AG09309 (cell line): ENCODE measurements around the gene ADPRH.
"Not testable (repeated sequence)": the region's sequence is repeated elsewhere in the genome, so short reads cannot be mapped to it uniquely, and the experiment has no call there.

Experiments
- DNase-seq: peaks from one replicate; pipeline ENCODE4 v3.0.0-alpha.2; 2010; ENCODE audit warnings: low read depth
- H3K4me3 ChIP-seq: 2 replicates; pipeline ENCODE4 v1.5.1; 2011; ENCODE audit warnings: mild to moderate bottlenecking, low read depth, low read length, moderate library complexity; ENCODE audit not compliant: control insufficient read depth
- TF ChIP-seq, protein P1 (sequence below): IDR thresholded peaks from 2 replicates; pipeline ENCODE4 v1.5.1; 2011; ENCODE audit warnings: mild to moderate bottlenecking, low read depth, low read length, inconsistent platforms; ENCODE audit not compliant: insufficient read depth, control insufficient read depth; ENCODE audit errors: missing control alignments

The ADPRH gene

DNA sequence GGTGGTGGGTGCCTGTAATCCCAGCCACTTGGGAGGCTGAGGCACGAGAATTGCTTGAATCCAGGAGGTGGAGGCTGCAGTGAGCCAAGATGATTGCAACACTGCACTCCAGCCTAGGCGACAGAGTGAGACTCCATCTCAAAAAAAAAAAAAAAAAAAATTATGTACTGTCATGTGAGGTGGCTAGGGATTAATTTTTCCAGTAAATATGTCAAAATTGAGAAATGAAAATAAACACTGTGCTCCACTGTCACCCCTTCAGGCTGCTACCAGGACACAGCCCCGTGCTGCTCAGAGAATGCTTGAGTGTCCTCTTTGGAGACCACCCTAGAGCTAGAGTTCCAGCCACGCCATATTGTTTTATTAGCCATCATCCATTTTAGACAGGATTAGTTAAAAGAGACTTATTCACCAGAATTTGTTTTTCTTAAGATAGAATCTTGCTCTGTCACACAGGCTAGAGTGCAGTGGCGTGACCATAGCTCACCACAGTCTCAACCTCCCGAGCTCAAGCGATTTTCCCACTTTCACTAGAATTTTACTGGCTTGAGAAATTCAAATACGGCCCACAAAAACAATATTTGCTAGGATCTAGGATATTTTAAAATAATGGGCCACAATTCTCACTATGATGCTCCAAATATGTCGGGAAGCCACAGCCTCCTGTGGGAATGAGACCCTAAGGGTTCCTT is 20.5 kb upstream of the ADPRH start:
- TF ChIP-seq, protein P1, sequence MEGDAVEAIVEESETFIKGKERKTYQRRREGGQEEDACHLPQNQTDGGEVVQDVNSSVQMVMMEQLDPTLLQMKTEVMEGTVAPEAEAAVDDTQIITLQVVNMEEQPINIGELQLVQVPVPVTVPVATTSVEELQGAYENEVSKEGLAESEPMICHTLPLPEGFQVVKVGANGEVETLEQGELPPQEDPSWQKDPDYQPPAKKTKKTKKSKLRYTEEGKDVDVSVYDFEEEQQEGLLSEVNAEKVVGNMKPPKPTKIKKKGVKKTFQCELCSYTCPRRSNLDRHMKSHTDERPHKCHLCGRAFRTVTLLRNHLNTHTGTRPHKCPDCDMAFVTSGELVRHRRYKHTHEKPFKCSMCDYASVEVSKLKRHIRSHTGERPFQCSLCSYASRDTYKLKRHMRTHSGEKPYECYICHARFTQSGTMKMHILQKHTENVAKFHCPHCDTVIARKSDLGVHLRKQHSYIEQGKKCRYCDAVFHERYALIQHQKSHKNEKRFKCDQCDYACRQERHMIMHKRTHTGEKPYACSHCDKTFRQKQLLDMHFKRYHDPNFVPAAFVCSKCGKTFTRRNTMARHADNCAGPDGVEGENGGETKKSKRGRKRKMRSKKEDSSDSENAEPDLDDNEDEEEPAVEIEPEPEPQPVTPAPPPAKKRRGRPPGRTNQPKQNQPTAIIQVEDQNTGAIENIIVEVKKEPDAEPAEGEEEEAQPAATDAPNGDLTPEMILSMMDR = no peak
- DNase-seq = no peak
- H3K4me3 ChIP-seq = no peak overlapping the region

DNA sequence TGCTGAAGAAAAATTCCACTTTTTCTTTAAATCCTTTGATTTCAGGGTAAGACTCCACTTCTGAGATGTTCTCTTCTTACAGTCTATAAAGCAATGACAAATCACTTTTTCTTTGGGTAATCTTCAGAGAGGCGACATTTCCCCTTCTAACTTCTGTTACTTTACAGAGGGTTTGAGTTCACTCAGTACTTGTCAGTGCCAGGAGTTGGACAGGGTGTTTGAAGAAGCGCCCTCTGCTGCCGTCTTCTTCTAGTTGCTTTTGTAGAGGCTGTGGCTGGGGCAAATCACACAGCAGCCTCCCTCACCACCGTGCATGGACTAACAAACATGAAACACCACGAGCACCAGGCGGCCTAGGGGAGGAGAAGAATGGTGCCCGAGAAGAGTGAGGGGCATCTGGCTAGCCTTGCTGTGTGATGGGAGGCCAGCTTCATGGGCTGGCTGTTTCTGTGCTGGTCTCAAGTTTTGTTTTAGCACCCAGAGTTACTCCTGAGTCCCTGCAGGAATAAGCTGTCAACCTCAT is 19.8 kb upstream of the ADPRH start, which contains the start of gene CD80:
CD80 (minus strand) TSS at position 174 of the 523 bp plus-strand sequence. CDS start 1,886 bp downstream, outside the sequence.
- peak; percentile 7 for DNase-seq
- TF ChIP-seq, protein P1 = peak; percentile 51
- no peak within 1 kb of the TSS for H3K4me3 ChIP-seq

DNA sequence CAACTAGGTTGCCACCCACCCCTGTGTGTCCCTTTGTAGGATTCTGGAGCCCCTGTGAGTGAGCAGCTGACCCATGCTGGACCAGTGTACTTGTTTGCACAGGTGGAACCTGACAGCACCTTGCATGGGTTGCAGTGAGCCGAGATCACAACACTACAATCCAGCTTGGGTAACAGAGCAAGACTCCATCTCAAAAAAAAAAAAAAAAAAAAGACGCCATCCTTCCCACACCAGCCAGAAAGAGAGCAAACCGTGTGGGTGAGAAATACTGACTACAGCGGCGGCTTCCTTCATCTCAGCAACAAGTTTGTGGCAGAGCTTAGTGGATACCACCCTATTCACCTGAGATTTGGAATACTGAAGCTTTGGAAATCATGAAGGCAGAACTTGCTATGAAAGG is 19.1 kb upstream of the ADPRH start:
- H3K4me3 ChIP-seq = no peak overlapping the region
- TF ChIP-seq, protein P1 = no peak
- no peak for DNase-seq

DNA sequence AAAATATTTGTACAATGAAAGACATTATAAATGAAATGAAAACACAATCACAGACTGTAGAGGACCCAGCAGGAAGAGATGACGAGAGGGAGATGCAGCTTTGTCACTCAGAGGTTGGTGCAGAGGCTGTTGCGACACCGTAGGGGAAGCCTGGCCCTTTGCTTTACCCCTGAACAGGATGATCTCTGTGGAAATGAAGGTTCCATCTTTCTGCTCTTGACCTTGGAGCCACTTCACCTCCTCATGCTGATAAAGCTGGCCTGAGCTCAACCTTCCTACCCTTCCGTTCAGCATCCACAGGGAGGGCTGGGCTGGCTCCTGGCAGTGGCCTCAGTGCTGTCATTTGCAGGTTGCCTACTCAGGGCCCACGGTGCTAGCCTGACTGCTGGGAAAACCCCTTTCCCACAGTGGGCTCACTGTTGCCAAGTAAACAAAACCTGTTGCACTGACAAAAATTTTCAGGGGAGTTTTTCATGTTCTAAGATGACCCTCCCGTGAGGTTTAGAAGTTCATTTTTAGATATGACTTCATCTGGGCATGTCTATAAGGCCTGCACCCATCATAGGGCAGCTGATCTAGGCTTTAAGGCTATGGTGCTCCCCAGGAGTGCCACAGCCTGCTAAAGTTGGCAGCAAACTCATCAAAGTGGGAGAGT is 16.9 kb upstream of the ADPRH start:
- DNase-seq = no peak
- no peak overlapping the region for H3K4me3 ChIP-seq
- TF ChIP-seq, protein P1 = no peak

DNA sequence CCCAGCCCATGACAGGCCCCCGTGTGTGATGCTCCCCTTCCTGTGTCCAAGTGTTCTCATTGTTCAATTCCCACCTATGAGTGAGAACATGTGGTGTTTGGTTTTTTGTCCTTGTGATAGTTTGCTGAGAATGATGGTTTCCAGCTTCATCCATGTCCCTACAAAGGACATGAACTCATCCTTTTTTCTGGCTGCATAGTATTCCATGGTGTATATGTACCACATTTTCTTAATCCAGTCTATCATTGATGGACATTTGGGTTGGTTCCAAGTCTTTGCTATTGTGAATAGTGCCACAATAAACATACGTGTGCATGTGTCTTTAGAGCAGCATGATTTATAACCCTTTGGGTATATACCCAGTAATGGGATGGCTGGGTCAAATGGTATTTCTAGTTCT is 16.0 kb upstream of the ADPRH start:
- H3K4me3 ChIP-seq, DNase-seq: not testable (repeated sequence)

DNA sequence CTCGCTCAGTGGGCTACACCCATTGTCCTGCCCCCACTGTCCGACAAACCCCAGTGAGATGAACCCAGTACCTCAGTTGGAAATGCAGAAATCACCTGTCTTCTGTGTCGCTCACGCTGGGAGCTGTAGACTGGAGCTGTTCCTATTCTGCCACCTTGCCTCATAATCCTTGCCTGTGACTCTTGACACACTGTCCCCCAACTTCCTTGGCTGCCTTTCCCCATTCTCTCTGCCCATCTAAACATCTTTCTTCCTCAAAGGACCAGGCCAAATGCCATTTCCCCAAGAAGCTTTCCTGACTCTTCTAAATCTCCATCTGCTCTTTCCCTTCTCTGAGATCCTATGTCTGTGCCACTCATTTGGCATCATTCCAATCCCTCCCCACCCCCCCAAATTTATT is 10.1 kb upstream of the ADPRH start:
- TF ChIP-seq, protein P1 = no peak
- no peak for DNase-seq
- no peak overlapping the region for H3K4me3 ChIP-seq

DNA sequence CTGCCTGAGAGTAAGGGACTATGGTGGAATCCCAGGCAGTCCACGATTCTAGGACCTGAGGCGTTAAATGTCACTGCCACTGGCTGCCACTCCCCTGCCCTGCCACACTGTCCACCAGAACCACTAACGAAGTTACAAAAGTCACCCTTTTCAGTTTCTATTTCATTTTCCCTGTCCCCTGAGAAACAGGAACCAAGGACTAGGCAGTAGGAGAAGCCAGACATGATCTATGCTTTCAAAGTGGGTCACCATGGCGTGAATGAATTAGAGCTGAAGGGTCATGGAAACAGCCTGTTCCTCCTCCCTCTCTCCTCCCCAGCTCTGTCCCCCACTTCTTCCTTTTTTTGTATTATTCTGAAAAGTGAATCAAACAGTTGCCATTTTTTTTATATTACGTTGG is 9.1 kb upstream of the ADPRH start:
- DNase-seq = no peak
- H3K4me3 ChIP-seq = no peak overlapping the region

More for the DNA sequence above, 9.1 kb upstream of the ADPRH start:
- TF ChIP-seq, protein P1 = no peak
